Large intestine (tissue), 3 donors: ENCODE data around the gene FREM2. TPM values are rescaled to one million over a fixed set of nuclear protein-coding genes. Genes with fewer than 3 reads are reported as not detected.

Experiments
- DNase-seq, 2 donors: peaks; one replicate each; pipeline versions ENCODE4 v3.0.0 to v3.0.0-alpha.2; 2013
- H3K27ac ChIP-seq: one replicate; pipeline ENCODE4 v1.5.1; 2013; ENCODE audit warnings: low read length
- H3K27me3 ChIP-seq: 2 replicates; pipeline ENCODE4 v1.6.1; 2013; ENCODE audit warnings: low read length; ENCODE audit not compliant: control insufficient read depth, insufficient read depth
- H3K36me3 ChIP-seq: 2 replicates; pipeline ENCODE4 v1.6.1; 2013; ENCODE audit warnings: low read length; ENCODE audit not compliant: control insufficient read depth, insufficient read depth
- H3K4me1 ChIP-seq: one replicate; pipeline ENCODE4 v1.6.1; 2013; ENCODE audit warnings: low read length; ENCODE audit not compliant: control insufficient read depth, insufficient read depth
- H3K4me3 ChIP-seq: one replicate; pipeline ENCODE4 v1.5.1; 2013; ENCODE audit warnings: low read length
- H3K9me3 ChIP-seq: one replicate; pipeline ENCODE4 v1.6.1; 2013; ENCODE audit warnings: mild to moderate bottlenecking, low read depth, low read length, moderate library complexity; ENCODE audit not compliant: control insufficient read depth
- WGBS: methylation state at CpG from one replicate; pipeline ENCODE4 v1.1.5; 2013; ENCODE audit warnings: low lambda C conversion rate; ENCODE audit not compliant: insufficient coverage; 5-methylcytosine and 5-hydroxymethylcytosine counted together
- polyA plus RNA-seq: library from polyadenylated mRNA; unstranded; fragments of 120-200 nt; gene quantifications from one replicate; pipeline ENCODE4 v1.2.1, GENCODE V29; 2013

FREM2 gene
- polyA plus RNA-seq, 1 donor: 6.2 TPM

DNA sequence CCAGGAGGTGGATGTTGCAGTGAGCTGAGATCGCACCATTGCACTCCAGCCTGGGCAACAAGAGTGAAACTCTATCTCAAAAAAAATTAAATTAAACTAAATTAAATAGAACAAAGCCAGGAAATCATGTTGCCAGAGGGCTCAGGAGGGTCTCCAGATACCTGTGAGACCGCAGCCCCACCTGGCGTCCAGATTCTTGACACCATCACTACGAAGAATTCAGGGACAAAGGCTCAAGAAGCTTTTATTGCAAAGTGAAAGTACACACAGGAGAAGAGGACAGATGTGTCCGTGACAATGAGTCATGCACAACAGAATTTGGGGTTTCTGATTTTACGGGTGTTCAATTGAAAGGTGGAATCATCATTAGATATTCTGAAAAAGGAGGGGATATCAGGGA lies 227.2 kb downstream of the FREM2 start:
- H3K9me3 ChIP-seq: no peaks in the 10 kb centered on the region
- 83% methylated on average over 1 of the region's 6 CpGs for whole genome bisulfite sequencing

DNA sequence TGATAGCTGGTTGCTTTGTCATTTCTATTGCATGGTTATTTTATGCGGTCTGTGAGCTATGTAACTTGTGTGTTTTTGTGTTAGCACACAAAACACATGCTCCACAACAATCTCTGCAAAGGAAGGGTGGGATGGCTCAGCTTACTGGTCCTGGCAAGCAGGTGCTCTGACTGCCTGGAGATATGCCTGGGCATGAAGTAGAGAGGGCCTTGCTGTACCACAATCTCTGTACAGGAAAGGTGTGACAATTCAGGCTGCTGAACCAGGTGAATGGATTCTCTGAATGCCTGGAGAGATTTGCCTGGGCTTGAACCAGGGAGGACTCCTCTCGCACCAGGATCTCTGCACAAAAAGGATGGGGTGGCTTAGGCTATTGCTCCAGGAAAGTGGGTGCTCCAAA lies 234.2 kb downstream of the FREM2 start:
- no peaks in the 10 kb centered on the region for H3K27me3 ChIP-seq
- DNase-seq: no peak
- no peak overlapping the region for H3K27ac ChIP-seq
- H3K4me1 ChIP-seq: no peaks in the 10 kb centered on the region
- no CpG with 5 or more reads among the region's 2 CpGs for WGBS
- H3K9me3 ChIP-seq: no peaks in the 10 kb centered on the region
- no peak overlapping the region for H3K4me3 ChIP-seq
- H3K36me3 ChIP-seq: no peaks in the 10 kb centered on the region

More for the DNA sequence above, 227.2 kb downstream of the FREM2 start:
- Histone ChIP-seq H3K4me3 (no peak overlapping the region), H3K36me3 (no peaks in the 10 kb centered on the region), H3K4me1 (no peaks in the 10 kb centered on the region), H3K27me3 (no peaks in the 10 kb centered on the region), H3K27ac (no peak overlapping the region)
- DNase-seq: no peak

GRCh38 chr13:38922170-38922569 lies 235.3 kb downstream of the FREM2 start:
- H3K27ac ChIP-seq: no peak overlapping the region
- WGBS: 86% methylated on average over 1 of the region's 1 CpG
- H3K9me3 ChIP-seq: no peaks in the 10 kb centered on the region
- no peak overlapping the region for H3K4me3 ChIP-seq
- no peaks in the 10 kb centered on the region for H3K36me3 ChIP-seq
- no peak for DNase-seq
- H3K27me3 ChIP-seq: no peaks in the 10 kb centered on the region
- no peaks in the 10 kb centered on the region for H3K4me1 ChIP-seq

GRCh38 chr13:38933786-38934185 lies 246.9 kb downstream of the FREM2 start:
- H3K27me3 ChIP-seq: no peaks in the 10 kb centered on the region
- no peak overlapping the region for H3K4me3 ChIP-seq
- H3K27ac ChIP-seq: no peak overlapping the region
- no peak for DNase-seq
- no peaks in the 10 kb centered on the region for H3K36me3 ChIP-seq
- no peaks in the 10 kb centered on the region for H3K9me3 ChIP-seq
- no peaks in the 10 kb centered on the region for H3K4me1 ChIP-seq
